MM.1S (cell line): ENCODE measurements around the gene GFER.

Experiments used
- CTCF ChIP-seq: fragments of 300-600 bp; sonication (generic); IDR thresholded peaks from 2 replicates; pipeline ENCODE4 v1.5.1; 2016; ENCODE audit warnings: antibody characterized with exemption, low read length, mixed read lengths
- EZH2 ChIP-seq: fragments of 300-600 bp; sonication (generic); optimal IDR thresholded peaks from 2 replicates; pipeline ENCODE3; 2017; ENCODE audit warnings: low read depth, mild to moderate bottlenecking, antibody characterized with exemption, low read length, mixed read lengths
- EZH2phosphoT487 ChIP-seq: fragments of 300-600 bp; sonication (generic); IDR thresholded peaks from 2 replicates; pipeline ENCODE4 v1.6.1; 2018; ENCODE audit warnings: antibody characterized with exemption, low read length

GRCh38 chr16:2027024-2028010 is 43.3 kb downstream of the GFER start:
- TF ChIP-seq CTCF (no peak), EZH2phosphoT487 (no peak), EZH2 (no peak)
